ENCODE measurements around the gene CHRNA9.
"Not testable (repeated sequence)": the region's sequence is repeated elsewhere in the genome, so short reads cannot be mapped to it uniquely, and the experiment has no call there.

The CHRNA9 gene, protein sequence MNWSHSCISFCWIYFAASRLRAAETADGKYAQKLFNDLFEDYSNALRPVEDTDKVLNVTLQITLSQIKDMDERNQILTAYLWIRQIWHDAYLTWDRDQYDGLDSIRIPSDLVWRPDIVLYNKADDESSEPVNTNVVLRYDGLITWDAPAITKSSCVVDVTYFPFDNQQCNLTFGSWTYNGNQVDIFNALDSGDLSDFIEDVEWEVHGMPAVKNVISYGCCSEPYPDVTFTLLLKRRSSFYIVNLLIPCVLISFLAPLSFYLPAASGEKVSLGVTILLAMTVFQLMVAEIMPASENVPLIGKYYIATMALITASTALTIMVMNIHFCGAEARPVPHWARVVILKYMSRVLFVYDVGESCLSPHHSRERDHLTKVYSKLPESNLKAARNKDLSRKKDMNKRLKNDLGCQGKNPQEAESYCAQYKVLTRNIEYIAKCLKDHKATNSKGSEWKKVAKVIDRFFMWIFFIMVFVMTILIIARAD

DNA sequence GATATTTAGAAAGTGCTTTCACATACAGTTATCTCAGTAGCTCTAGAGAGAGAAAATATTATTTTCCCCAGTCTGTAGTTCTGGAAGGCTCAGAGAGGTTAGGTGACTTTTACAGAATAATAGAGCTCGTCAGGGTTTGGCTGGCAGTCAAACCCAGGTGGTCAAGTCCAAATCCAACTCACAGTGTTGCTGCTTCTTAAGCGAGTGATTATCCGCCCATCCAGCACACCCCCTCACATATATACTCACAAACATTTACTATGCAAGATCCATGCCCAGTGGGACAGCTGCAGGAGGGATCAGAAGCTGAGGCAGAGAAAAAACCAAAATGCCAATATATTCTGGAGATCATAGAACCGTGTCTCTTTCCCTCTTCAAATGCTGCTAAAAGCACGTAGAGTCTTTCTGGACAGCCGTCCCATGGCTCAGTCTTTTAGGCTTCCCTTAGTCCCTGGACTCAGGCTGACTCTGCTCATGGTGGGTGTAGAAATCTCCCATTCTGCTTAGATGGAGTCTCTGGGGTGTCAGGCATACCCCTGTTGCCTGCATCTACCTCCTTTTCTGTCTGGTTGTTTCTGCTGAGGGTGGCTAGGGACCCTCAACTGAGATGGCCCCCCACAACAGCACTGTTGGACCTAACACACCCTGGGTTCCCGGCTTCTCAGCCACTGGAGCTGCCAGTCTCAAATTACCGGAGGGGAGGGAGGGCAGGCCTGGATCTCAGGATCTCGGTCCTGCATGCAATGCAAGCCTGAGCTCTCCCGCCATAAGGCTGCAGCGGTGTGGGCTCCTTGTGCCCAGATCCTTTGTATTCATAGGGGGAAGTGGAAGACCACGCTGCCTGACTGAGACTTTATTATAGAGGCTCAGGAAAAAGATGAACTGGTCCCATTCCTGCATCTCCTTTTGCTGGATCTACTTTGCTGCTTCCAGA lies at the start of gene CHRNA9:
Gene CHRNA9, plus strand, starts transcription at position 743 of the 934 bp plus-strand sequence. Its CDS starts 135 bp downstream, at position 878.
- FAIRE-seq, result no peak

GRCh38 chr4:40285692-40286091 lies 49.4 kb upstream of the CHRNA9 start:
- no peak for FAIRE-seq

- no peak for FAIRE-seq
Observed at GRCh38 chr4:40288566-40288965, 46.6 kb upstream of the CHRNA9 start.

DNA sequence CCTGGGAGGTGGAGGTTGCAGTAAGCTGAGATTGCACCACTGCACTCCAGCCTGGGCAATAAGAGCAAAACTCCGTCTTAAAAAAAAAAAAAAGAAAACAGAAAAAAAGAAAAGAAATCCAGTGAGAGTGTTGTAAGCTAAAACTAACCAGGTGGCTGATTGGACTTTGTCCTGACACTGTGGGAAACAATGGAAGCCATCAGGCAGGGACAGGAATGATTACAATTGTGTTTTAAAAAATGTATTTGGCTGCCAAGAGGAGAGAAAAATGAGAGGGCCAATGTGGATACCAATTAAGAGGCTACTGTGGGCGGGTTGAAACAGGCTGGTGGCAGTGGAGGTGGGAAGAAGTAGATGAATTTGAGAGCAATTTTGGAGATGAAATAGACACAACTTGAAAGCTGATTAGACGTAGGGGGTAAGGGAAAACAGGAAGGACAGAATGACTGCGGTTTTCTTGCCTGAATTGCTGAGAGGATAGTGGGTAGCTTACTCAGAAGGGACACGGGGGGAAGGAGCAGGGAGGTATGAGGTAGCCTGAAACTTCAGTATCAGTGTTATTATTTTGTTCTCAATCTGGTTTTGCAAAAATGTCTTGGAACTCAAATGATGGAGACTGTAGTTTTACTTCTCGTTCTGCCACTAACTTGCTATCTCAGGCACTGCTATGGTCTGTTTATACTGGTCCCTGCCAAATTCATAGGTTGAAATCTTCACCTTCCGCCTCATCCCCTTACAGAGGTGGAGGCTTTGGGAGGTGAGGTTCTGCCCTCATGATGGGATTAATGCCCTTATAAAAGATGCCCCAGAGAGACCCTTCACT lies 45.6 kb upstream of the CHRNA9 start:
- FAIRE-seq, result no peak

GRCh38 chr4:40290611-40291186 lies 44.4 kb upstream of the CHRNA9 start:
- FAIRE-seq, result not testable (repeated sequence)

- FAIRE-seq, result no peak
Observed at GRCh38 chr4:40292313-40292759, 42.8 kb upstream of the CHRNA9 start.

- FAIRE-seq, result no peak
Observed at GRCh38 chr4:40294339-40294738, 40.8 kb upstream of the CHRNA9 start.

DNA sequence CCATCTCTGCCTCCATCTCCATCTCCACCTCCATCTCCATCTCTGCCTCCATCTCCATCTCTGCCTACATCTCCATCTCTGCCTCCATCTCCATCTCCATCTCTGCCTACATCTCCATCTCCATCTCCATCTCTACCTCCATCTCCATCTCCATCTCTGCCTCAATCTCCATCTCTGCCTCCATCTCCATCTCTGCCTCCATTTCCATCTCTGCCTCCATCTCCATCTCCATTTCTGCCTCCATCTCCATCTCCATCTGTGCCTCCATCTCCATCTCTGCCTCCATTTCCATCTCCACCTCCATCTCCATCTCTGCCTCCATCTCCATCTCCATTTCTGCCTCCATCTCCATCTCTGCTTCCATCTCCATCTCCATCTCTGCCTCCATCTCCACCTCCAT lies 40.1 kb upstream of the CHRNA9 start:
- not testable (repeated sequence) for FAIRE-seq

DNA sequence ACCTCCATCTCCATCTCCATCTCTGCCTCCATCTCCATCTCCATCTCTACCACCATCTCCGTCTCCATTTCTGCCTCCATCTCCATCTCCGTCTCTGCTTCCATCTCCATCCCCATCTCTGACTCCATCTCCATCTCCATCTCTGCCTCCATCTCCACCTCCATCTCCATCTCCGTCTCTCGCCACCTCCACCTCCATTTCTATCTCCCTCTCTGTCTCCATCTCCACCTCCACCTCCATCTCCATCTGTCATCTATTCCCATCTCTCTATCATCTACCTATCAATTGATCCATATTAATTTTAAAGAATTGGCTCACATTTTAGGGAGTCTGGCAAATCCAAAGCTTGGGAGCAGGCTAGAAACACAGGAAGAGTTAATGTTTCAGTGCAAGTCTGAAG lies 39.6 kb upstream of the CHRNA9 start:
- no peak for FAIRE-seq

GRCh38 chr4:40299126-40299525 lies 36.0 kb upstream of the CHRNA9 start:
- FAIRE-seq, result no peak

DNA sequence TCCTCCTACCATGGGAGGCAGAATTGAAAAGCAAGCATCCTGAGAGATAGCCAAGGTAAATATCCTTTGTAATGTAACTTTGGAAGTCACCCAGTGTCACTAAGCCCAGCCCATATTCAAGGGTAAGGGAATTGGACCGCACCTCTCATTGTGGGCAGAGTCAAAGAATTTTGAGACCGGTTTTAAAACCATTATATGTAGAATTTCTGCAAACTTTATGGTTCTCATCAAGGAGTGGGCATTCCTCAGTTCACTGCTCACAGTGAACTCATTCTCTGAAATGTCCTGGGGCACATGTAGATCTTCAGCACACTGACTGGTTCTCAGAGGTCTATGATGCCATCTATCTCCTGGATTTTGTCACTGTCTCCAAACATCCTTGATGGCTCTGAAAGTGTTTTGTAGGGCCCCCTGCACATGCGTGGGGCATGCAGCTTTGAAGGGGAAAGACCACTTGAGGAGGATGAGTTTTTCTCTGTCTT lies 35.3 kb upstream of the CHRNA9 start:
- FAIRE-seq, result no peak

DNA sequence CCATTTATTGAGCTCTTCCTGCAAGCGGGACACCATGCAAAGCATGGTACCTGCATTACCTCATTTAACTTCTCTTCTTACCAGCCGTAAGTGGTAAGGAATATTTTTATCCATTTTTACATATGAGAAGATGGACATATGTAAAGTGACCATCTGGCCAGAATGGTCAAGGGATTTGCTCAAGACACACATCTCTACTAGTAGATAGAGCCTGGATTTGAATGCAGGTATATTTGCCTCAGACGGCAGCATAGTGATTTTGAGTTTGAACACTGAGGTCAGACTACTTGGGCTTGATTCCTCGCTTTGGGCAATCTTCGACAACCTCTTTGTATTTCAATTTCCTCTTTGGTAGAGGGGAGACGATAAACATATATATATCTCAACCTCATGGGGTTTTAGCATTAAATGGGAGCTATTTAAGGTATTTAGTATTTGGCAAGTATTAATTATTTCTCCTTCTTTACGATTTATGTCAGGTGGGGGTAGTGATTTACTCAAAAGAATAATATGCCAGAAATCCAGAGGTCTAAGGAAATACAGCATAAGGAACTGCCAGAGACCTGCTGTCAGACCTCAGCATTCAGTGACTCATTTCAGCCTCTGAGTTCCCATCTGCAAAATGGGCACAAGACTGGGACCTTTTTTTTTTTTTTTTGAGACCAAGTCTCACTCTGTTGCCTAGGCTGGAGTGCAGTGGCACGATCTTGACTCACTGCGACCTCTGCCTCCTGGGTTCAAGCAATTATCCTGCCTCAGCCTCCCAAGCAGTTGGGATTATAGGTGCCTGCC lies 34.6 kb upstream of the CHRNA9 start:
- FAIRE-seq, result no peak

GRCh38 chr4:40301603-40302002 lies 33.5 kb upstream of the CHRNA9 start:
- no peak for FAIRE-seq

DNA sequence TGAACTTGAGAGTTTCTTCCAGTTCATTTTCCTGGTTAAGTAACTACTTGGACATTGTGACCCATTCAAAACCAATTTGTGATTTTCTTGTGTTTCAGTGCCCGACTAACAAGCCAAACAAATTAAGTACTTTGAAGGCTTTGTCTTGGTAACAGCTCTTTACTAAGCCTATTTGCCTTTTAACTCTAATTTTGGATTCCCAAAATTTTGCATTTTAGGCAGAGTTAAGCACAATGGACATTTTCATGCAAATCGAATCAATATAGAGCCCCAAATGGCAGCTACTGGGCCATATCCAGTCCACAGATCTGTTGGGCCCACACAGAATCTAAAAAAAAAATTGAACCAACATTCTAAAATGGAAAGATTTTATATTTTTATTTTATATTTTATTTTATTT lies 31.4 kb upstream of the CHRNA9 start:
- FAIRE-seq, result no peak

DNA sequence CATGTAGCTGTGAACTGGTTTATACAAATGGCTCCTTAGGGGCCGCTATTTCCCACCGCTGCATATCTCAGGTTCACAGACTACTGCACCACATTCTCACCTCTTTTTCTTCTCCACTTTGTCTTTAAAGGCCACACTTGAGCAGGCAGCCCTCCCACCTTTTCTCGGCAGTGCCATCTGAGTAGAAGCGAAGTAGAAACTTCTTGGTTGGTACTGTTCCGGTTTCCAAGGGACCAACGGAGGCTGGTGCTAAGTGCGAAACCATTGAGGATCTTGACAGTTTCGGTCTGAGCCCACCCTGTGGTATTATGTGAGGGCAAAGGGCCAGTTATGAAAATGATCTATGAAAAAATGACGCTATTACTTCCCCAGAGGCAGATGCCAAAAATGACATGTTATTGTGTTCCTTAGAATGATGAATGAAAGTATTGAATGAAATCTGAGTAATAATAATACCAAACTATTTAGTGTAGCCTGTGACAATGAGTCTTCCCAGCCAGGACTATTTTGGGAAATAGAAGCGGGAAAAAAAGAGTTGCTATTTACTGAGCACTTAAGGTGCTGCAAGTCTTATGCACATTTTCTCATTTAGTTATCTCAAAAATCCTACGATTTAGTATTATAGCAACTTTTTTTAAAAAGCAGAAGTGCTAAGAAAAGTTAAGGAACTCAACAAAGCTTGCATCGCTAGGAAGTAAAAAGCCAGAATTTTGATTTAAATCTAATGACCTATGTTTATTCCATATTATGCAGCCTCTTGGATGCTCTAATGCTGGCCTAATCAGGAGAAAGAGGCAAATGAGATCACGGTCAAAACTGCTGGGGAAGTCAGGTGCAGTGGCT lies 29.6 kb upstream of the CHRNA9 start:
- no peak for FAIRE-seq

GRCh38 chr4:40306226-40306625 lies 28.9 kb upstream of the CHRNA9 start:
- FAIRE-seq, result no peak

DNA sequence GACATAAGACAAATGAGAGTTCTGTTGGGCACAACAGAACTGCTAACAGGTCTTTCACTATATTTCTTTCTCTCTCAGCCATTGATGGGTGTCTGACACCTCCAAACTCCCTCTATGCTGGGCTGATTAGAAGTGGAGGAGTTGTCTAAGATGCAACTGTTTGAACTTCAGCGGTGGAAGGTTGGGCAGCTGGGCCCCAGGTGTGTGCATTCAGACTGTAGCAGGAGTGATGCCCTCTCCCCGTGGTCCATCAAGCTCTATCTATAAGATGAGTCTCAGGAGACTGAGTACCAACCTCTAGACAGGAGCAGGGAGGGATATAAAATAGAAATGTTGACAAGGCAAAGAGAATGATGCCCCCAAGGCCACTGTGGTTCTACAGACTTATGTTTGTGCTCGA lies 28.2 kb upstream of the CHRNA9 start:
- no peak for FAIRE-seq

GRCh38 chr4:40307627-40308497 lies 27.3 kb upstream of the CHRNA9 start:
- no peak for FAIRE-seq

GRCh38 chr4:40308528-40309122 lies 26.5 kb upstream of the CHRNA9 start:
- no peak for FAIRE-seq
